HUES64 (cell line): ENCODE measurements around the gene LPCAT3.
"Not testable (repeated sequence)": the region's sequence is repeated elsewhere in the genome, so short reads cannot be mapped to it uniquely, and the experiment has no call there.

Experiments used
- H3K27ac ChIP-seq: 2 replicates; pipeline ENCODE4 v1.7.0; 2013; ENCODE audit warnings: low read depth, low read length, inconsistent platforms
- H3K27me3 ChIP-seq: 2 replicates; pipeline ENCODE4 v1.6.1; 2013; ENCODE audit warnings: mild to moderate bottlenecking, low read length; ENCODE audit not compliant: insufficient read depth
- H3K36me3 ChIP-seq: 2 replicates; pipeline ENCODE4 v1.6.1; 2013; ENCODE audit warnings: mild to moderate bottlenecking, low read length; ENCODE audit not compliant: insufficient read depth
- H3K4me1 ChIP-seq: 2 replicates; pipeline ENCODE4 v1.6.1; 2013; ENCODE audit warnings: mild to moderate bottlenecking, low read length, moderate library complexity; ENCODE audit not compliant: insufficient read depth
- H3K4me3 ChIP-seq: 2 replicates; pipeline ENCODE4 v1.5.1; 2013; ENCODE audit warnings: mild to moderate bottlenecking, low read length, moderate library complexity
- H3K9ac ChIP-seq: 2 replicates; pipeline ENCODE4 v1.6.1; 2013; ENCODE audit warnings: mild to moderate bottlenecking, low read depth, low read length
- H3K9me3 ChIP-seq: 2 replicates; pipeline ENCODE4 v1.6.1; 2013; ENCODE audit warnings: low read depth, low read length; ENCODE audit not compliant: insufficient read depth
- WGBS: fragments of 150-250, 120-280 bp; methylation state at CpG from one replicate; pipeline ENCODE4 v1.1.7; 2013; ENCODE audit warnings: missing lambda C conversion rate; 5-methylcytosine and 5-hydroxymethylcytosine counted together

Gene LPCAT3

GRCh38 chr12:7058163-7058845 lies 40.0 kb upstream of the LPCAT3 start:
- WGBS, result 92% methylated on average over 3 of the region's 3 CpGs
- Histone ChIP-seq H3K27ac (no peak overlapping the region), H3K27me3 (no peaks in the 10 kb centered on the region), H3K4me3 (no peak overlapping the region), H3K36me3 (no peaks in the 10 kb centered on the region), H3K9ac (no peak overlapping the region), H3K9me3 (no peaks in the 10 kb centered on the region), H3K4me1 (peaks cover 8% of the 10 kb centered on the region)

- H3K27me3 ChIP-seq, H3K36me3 ChIP-seq, H3K9ac ChIP-seq, H3K9me3 ChIP-seq, H3K27ac ChIP-seq, H3K4me1 ChIP-seq, H3K4me3 ChIP-seq: not testable (repeated sequence)
- WGBS, result 93% methylated on average over 2 of the region's 2 CpGs
Observed at GRCh38 chr12:7055736-7056135, 37.5 kb upstream of the LPCAT3 start.

- WGBS, result 94% methylated on average over 3 of the region's 4 CpGs
- H3K36me3 ChIP-seq, result no peaks in the 10 kb centered on the region
- no peak overlapping the region for H3K9ac ChIP-seq
- H3K27me3 ChIP-seq, result no peaks in the 10 kb centered on the region
- H3K4me1 ChIP-seq, result no peaks in the 10 kb centered on the region
- H3K4me3 ChIP-seq, result no peak overlapping the region
- H3K27ac ChIP-seq, result no peak overlapping the region
- H3K9me3 ChIP-seq, result no peaks in the 10 kb centered on the region
Observed at GRCh38 chr12:7054925-7055324, 36.6 kb upstream of the LPCAT3 start.

GRCh38 chr12:7049973-7050372 lies 31.7 kb upstream of the LPCAT3 start:
- 94% methylated on average over 3 of the region's 3 CpGs for WGBS
- H3K4me1 ChIP-seq, H3K27me3 ChIP-seq: not testable (repeated sequence)

GRCh38 chr12:7049445-7049951 lies 31.2 kb upstream of the LPCAT3 start:
- H3K4me1 ChIP-seq, H3K27me3 ChIP-seq, H3K9me3 ChIP-seq, H3K27ac ChIP-seq, H3K4me3 ChIP-seq, H3K36me3 ChIP-seq, H3K9ac ChIP-seq: not testable (repeated sequence)
- WGBS, result 90% methylated on average over 10 of the region's 10 CpGs

More at GRCh38 chr12:7049973-7050372, 31.7 kb upstream of the LPCAT3 start:
- H3K9me3 ChIP-seq, H3K4me3 ChIP-seq, H3K27ac ChIP-seq, H3K9ac ChIP-seq, H3K36me3 ChIP-seq: not testable (repeated sequence)

- Histone ChIP-seq H3K9ac (no peak overlapping the region), H3K36me3 (no peaks in the 10 kb centered on the region), H3K4me3 (no peak overlapping the region), H3K9me3 (no peaks in the 10 kb centered on the region), H3K27ac (no peak overlapping the region), H3K4me1 (no peaks in the 10 kb centered on the region), H3K27me3 (no peaks in the 10 kb centered on the region)
- 90% methylated on average over 5 of the region's 5 CpGs for WGBS
Observed at GRCh38 chr12:7047306-7047705, 29.0 kb upstream of the LPCAT3 start.

- H3K36me3 ChIP-seq, result no peaks in the 10 kb centered on the region
- H3K4me1 ChIP-seq, result no peaks in the 10 kb centered on the region
- H3K9ac ChIP-seq, result no peak overlapping the region
- H3K27ac ChIP-seq, result no peak overlapping the region
- no peaks in the 10 kb centered on the region for H3K9me3 ChIP-seq
- H3K27me3 ChIP-seq, result no peaks in the 10 kb centered on the region
- 87% methylated on average over 5 of the region's 5 CpGs for WGBS
- H3K4me3 ChIP-seq, result no peak overlapping the region
Observed at GRCh38 chr12:7046383-7047105, 28.3 kb upstream of the LPCAT3 start.

- Histone ChIP-seq H3K27ac (no peak overlapping the region), H3K36me3 (no peaks in the 10 kb centered on the region), H3K9me3 (no peaks in the 10 kb centered on the region), H3K4me1 (no peaks in the 10 kb centered on the region), H3K4me3 (no peak overlapping the region), H3K27me3 (no peaks in the 10 kb centered on the region), H3K9ac (no peak overlapping the region)
- WGBS, result 91% methylated on average over 9 of the region's 9 CpGs
Observed at GRCh38 chr12:7045913-7046312, 27.6 kb upstream of the LPCAT3 start.

- H3K9me3 ChIP-seq, result no peaks in the 10 kb centered on the region
- H3K36me3 ChIP-seq, result no peaks in the 10 kb centered on the region
- H3K4me3 ChIP-seq, result no peak overlapping the region
- H3K27ac ChIP-seq, result no peak overlapping the region
- H3K4me1 ChIP-seq, result no peaks in the 10 kb centered on the region
- H3K9ac ChIP-seq, result no peak overlapping the region
- 79% methylated on average over 5 of the region's 6 CpGs for WGBS
- H3K27me3 ChIP-seq, result no peaks in the 10 kb centered on the region
Observed at GRCh38 chr12:7042842-7043241, 24.6 kb upstream of the LPCAT3 start.

- Histone ChIP-seq H3K27ac (no peak overlapping the region), H3K4me1 (0 out of 2 replicates have a peak, but pooled peaks cover 4% of the 10 kb centered on the region), H3K9ac (no peak overlapping the region), H3K9me3 (no peaks in the 10 kb centered on the region), H3K36me3 (no peaks in the 10 kb centered on the region), H3K4me3 (no peak overlapping the region), H3K27me3 (no peaks in the 10 kb centered on the region)
- 93% methylated on average over 9 of the region's 10 CpGs for WGBS
Observed at GRCh38 chr12:7039403-7039802, 21.1 kb upstream of the LPCAT3 start.

GRCh38 chr12:7038591-7038990 lies 20.3 kb upstream of the LPCAT3 start:
- Histone ChIP-seq H3K4me3 (no peak overlapping the region), H3K27me3 (no peaks in the 10 kb centered on the region), H3K4me1 (0 out of 2 replicates have a peak, but pooled peaks cover 4% of the 10 kb centered on the region), H3K36me3 (no peaks in the 10 kb centered on the region), H3K27ac (no peak overlapping the region), H3K9me3 (no peaks in the 10 kb centered on the region), H3K9ac (no peak overlapping the region)
- WGBS, result 95% methylated on average over 22 of the region's 22 CpGs
